ENCODE results near the gene NEAT1.

NEAT1 gene

DNA sequence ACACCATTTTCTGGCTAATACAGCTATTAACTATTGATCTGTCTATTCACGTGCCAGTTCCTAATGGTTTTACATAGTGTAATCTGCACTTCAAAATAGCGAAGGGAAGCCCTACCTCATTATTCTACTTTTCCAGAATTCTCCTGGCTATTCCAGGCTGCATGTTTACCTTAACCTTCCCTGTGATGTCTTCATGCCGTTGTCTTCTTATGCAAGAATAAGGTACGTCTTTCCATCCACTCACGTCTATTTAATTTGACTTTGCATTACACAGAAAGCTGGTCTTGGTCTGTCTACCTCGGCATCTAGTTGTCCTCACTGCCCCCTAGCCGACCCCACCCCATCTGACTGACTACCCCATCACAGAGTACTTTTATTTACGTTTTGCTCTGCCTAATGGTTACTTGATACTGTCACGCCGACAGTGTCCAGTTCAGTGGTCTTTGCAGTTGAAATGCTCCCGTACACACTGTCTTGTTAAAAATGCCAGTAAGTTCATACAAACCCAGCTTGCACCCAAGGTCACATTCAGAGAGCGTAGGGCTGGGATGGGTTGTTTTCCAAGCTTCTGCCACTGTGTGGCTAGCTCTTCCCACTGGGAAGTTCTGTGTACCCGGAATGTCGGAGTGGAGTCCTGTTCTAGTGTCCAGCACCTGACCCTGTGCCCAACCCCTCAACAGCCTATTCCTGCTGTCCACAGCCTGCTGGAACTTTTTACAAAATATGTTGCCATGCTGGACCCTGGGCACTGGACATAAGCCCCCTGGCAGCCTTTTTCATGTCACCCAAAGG lies 15.0 kb downstream of the NEAT1 start:
- H3K4me1 ChIP-seq (ENCODE audit: control insufficient read depth, insufficient read depth, low read length, unreplicated experiment): peaks cover 35% of the 10 kb centered on the region
- H3K79me2 ChIP-seq (ENCODE audit: control insufficient read depth, insufficient read depth, low read length, unreplicated experiment): peaks cover 64% of the 10 kb centered on the region
- peaks cover 48% of the 10 kb centered on the region for H3K36me3 ChIP-seq (ENCODE audit: insufficient read depth, low read length)
- peak overlapping the region; percentile 32 for H3K27ac ChIP-seq (ENCODE audit: low read depth, low read length)
- H2AFZ ChIP-seq (ENCODE audit: low read length, unreplicated experiment): no peak overlapping the region
- H3K27me3 ChIP-seq (ENCODE audit: insufficient read depth, low read length): no peaks in the 10 kb centered on the region
- peak overlapping the region; percentile 39 for H3K4me3 ChIP-seq (ENCODE audit: low read depth, low read length)

DNA sequence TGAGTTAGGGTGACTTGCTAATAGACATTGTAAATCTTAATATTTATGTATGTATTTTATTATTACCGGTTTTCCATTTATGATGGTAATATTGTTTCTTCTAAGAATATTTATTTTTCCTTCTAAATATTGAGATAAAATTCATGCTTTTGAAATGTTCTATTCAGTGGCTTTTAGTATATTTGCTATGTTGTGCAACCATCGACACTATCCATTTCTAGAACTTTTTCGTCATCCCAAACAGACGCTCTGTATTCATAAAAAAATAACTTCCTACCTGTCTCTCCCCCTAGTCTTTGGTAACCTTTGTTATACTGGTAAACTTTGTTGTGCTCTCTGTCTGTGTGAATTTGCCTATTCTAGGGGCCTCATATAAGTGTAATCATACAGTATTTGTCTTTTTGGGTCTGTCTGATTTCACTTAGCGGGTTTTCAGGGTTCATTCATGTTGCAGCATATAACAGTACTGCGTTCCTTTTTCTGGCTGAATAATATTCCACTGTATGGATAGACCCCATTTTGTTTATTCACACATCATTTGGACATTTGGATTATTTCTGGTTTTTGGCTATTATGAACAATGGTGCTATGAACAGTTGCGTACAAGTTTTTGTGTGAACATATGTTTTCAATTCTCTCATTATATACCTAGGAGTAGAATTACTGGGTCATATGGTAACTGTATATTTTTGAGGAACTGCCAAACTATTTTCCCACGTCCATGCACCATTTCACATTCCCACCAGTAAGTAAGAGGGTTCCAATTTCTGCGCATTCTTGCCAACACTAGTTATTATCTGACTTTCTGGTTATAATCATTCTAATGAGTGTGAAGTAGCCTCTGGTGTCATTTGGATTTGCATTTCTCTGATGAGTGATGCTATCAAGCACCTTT lies 15.9 kb downstream of the NEAT1 start:
- H3K4me1 ChIP-seq (ENCODE audit: control insufficient read depth, insufficient read depth, low read length, unreplicated experiment): peaks cover 35% of the 10 kb centered on the region
- H2AFZ ChIP-seq (ENCODE audit: low read length, unreplicated experiment): no peak overlapping the region
- peaks cover 47% of the 10 kb centered on the region for H3K36me3 ChIP-seq (ENCODE audit: insufficient read depth, low read length)
- peaks cover 55% of the 10 kb centered on the region for H3K79me2 ChIP-seq (ENCODE audit: control insufficient read depth, insufficient read depth, low read length, unreplicated experiment)
- H3K4me3 ChIP-seq (ENCODE audit: low read depth, low read length): peak overlapping the region; percentile 5; the same call in 1 of the 2 replicates
- no peaks in the 10 kb centered on the region for H3K27me3 ChIP-seq (ENCODE audit: insufficient read depth, low read length)
- peak overlapping the region; percentile 32 for H3K27ac ChIP-seq (ENCODE audit: low read depth, low read length)

DNA sequence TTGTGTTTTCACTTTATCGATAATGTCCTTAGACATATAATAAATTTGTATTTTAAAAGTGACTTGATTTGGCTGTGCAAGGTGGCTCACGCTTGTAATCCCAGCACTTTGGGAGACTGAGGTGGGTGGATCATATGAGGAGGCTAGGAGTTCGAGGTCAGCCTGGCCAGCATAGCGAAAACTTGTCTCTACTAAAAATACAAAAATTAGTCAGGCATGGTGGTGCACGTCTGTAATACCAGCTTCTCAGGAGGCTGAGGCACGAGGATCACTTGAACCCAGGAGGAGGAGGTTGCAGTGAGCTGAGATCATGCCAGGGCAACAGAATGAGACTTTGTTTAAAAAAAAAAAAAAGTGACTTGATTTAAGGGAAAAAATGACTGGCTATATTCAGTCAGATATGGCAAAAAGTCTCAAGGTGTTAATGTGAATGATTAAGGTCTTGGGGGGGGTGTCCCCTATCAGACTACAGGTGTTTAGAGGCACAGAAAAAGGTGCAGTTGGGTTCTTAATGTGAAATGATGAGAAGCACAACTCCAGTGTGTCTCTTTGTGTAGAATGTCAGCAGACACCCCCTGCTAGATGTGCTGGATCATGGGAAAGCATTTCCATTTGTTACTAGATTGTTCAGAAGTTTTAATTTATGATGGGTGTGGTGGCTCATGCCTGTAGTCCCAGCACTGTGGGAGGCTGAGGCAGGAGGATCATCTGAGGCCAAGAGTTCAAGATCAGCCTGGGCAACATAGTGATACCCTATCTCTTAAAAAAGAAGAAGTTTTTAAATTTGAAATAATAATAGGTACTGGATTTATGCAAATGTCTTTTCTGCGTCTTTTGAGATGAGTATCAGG lies 17.0 kb downstream of the NEAT1 start:
- Histone ChIP-seq H3K4me1 (ENCODE audit: control insufficient read depth, insufficient read depth, low read length, unreplicated experiment) (peaks cover 27% of the 10 kb centered on the region), H3K27me3 (ENCODE audit: insufficient read depth, low read length) (no peaks in the 10 kb centered on the region), H3K27ac (ENCODE audit: low read depth, low read length) (peak overlapping the region; percentile 32), H3K36me3 (ENCODE audit: insufficient read depth, low read length) (peaks cover 40% of the 10 kb centered on the region), H3K79me2 (ENCODE audit: control insufficient read depth, insufficient read depth, low read length, unreplicated experiment) (peaks cover 48% of the 10 kb centered on the region), H3K4me3 (ENCODE audit: low read depth, low read length) (no peak overlapping the region), H2AFZ (ENCODE audit: low read length, unreplicated experiment) (no peak overlapping the region)

DNA sequence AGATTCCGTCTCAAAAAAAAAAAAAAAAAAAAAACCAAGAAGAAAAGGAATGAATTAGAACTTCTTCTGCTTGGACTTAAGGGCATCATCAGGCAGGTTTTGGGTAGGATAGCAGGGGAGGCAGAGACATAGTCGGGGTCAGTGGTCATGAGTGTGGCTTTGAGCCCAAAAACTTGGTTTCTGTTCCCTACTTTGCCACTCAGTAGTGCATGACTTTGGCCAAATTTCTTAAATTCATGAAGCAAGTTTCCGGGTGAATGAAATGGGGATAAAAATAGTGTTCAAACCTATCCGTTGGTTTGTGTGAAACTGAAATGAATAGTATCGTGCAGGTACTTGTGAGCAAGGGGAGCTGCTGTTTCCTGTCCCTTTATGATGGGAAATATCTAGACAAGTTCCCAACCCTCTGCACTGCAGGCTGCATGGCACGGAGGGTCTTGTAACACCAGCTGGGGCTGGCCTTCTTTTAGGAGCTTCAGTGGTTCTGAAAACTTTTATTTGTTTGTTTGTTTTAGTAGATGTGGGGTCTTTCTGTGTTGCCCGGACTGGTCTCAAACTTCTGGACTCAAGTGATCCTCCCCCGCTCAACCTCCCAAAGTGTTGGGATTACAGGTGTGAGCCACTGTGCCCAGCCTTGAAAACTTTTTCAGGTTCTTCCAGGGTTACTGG lies 18.4 kb downstream of the NEAT1 start:
- Histone ChIP-seq H2AFZ (ENCODE audit: low read length, unreplicated experiment) (no peak overlapping the region), H3K36me3 (ENCODE audit: insufficient read depth, low read length) (peaks cover 26% of the 10 kb centered on the region; the same call in 1 of the 2 replicates), H3K27me3 (ENCODE audit: insufficient read depth, low read length) (no peaks in the 10 kb centered on the region), H3K79me2 (ENCODE audit: control insufficient read depth, insufficient read depth, low read length, unreplicated experiment) (peaks cover 34% of the 10 kb centered on the region), H3K4me3 (ENCODE audit: low read depth, low read length) (no peak overlapping the region), H3K4me1 (ENCODE audit: control insufficient read depth, insufficient read depth, low read length, unreplicated experiment) (peaks cover 24% of the 10 kb centered on the region), H3K27ac (ENCODE audit: low read depth, low read length) (peak overlapping the region; percentile 32)

DNA sequence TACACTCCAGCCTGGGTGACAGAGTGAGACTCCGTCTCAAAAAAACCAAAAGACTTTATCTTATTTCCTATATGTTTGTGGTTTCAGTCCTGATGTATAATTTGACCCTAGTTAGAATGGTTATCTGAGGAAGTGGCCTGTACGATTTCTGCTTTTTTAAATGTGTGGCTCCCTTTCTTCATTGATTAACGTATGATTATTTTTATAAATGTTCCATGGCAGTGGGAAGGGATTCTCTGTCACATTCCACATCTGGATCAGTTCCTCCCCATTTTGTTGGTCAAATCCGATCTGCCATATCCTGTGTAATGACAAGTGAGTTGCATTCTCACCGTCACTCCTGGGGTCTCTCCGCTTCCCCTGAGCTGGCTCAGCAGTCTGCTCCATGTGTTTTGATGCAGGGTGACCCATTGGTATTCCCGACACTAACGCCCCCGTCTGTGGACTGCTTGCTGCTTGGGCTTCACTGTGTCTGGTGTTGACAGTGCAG lies 20.3 kb downstream of the NEAT1 start:
- Histone ChIP-seq H3K4me3 (ENCODE audit: low read depth, low read length) (no peak overlapping the region), H2AFZ (ENCODE audit: low read length, unreplicated experiment) (no peak overlapping the region), H3K36me3 (ENCODE audit: insufficient read depth, low read length) (peaks cover 13% of the 10 kb centered on the region; the same call in 1 of the 2 replicates), H3K27ac (ENCODE audit: low read depth, low read length) (peak overlapping the region; percentile 42), H3K79me2 (ENCODE audit: control insufficient read depth, insufficient read depth, low read length, unreplicated experiment) (peaks cover 16% of the 10 kb centered on the region), H3K4me1 (ENCODE audit: control insufficient read depth, insufficient read depth, low read length, unreplicated experiment) (peaks cover 26% of the 10 kb centered on the region), H3K27me3 (ENCODE audit: insufficient read depth, low read length) (no peaks in the 10 kb centered on the region)

DNA sequence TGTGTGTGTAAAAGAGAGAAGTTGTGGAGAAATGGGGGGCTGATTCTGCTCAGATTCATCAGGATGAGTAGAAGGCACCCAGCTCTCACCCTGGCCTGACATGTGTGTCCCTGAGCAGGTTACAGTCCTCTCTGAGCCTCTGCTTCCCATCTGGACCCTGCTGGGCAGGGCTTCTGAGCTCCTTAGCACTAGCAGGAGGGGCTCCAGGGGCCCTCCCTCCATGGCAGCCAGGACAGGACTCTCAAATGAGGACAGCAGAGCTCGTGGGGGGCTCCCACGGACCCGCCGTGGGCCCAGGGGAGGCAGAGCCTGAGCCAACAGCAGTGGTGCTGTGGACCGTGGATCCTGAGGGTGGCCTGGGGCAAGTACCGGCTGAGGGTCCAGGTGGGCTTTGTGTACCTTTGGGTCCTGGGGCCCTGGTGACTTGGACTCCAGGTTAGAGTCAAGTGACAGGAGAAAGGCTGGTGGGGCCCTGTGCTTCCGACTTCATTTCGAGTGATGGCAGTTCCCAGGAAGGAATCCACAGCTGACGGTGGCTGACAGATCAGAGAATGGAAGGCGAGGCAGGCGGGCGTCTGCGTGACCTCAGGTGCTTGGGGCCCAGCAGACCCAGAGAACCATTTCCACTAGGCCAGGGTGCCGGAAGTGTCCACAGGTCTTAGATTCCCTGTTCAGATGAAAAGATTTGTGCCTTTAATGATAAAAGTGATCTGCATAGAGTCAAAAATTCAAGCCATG lies 21.9 kb downstream of the NEAT1 start:
- H3K4me1 ChIP-seq (ENCODE audit: control insufficient read depth, insufficient read depth, low read length, unreplicated experiment): peaks cover 28% of the 10 kb centered on the region
- H2AFZ ChIP-seq (ENCODE audit: low read length, unreplicated experiment): no peak overlapping the region
- peak overlapping the region; percentile 42 for H3K27ac ChIP-seq (ENCODE audit: low read depth, low read length)

DNA sequence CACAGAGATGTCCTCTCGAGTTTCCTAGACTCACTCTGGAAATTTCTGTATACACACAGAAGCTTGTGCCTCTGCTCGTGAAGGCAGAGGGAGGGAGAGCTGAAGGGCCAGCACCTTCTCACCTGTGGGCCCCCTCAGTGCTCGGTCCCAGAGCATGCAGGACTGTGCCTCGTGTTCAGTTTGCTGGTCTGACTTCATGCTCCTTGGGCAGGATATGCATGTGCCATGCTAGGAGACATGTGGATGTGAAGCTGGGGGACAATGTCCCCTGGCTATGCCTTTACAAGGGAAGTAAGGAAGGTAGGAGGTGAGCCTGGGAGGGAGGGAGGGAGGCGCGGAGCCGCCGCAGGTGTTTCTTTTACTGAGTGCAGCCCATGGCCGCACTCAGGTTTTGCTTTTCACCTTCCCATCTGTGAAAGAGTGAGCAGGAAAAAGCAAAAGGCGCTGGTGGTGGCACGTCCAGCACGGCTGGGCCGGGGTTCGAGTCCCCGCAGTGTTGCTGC lies 22.6 kb downstream of the NEAT1 start:
- Histone ChIP-seq H3K27me3 (ENCODE audit: insufficient read depth, low read length) (no peaks in the 10 kb centered on the region), H3K27ac (ENCODE audit: low read depth, low read length) (peak overlapping the region; percentile 42), H3K4me3 (ENCODE audit: low read depth, low read length) (no peak overlapping the region), H3K36me3 (ENCODE audit: insufficient read depth, low read length) (peaks cover 6% of the 10 kb centered on the region; the same call in 1 of the 2 replicates), H3K4me1 (ENCODE audit: control insufficient read depth, insufficient read depth, low read length, unreplicated experiment) (peaks cover 28% of the 10 kb centered on the region), H2AFZ (ENCODE audit: low read length, unreplicated experiment) (no peak overlapping the region), H3K79me2 (ENCODE audit: control insufficient read depth, insufficient read depth, low read length, unreplicated experiment) (peaks cover 5% of the 10 kb centered on the region)

More for the DNA sequence above, 21.9 kb downstream of the NEAT1 start:
- Histone ChIP-seq H3K4me3 (ENCODE audit: low read depth, low read length) (no peak overlapping the region), H3K79me2 (ENCODE audit: control insufficient read depth, insufficient read depth, low read length, unreplicated experiment) (peaks cover 7% of the 10 kb centered on the region), H3K36me3 (ENCODE audit: insufficient read depth, low read length) (peaks cover 6% of the 10 kb centered on the region; the same call in 1 of the 2 replicates), H3K27me3 (ENCODE audit: insufficient read depth, low read length) (no peaks in the 10 kb centered on the region)

DNA sequence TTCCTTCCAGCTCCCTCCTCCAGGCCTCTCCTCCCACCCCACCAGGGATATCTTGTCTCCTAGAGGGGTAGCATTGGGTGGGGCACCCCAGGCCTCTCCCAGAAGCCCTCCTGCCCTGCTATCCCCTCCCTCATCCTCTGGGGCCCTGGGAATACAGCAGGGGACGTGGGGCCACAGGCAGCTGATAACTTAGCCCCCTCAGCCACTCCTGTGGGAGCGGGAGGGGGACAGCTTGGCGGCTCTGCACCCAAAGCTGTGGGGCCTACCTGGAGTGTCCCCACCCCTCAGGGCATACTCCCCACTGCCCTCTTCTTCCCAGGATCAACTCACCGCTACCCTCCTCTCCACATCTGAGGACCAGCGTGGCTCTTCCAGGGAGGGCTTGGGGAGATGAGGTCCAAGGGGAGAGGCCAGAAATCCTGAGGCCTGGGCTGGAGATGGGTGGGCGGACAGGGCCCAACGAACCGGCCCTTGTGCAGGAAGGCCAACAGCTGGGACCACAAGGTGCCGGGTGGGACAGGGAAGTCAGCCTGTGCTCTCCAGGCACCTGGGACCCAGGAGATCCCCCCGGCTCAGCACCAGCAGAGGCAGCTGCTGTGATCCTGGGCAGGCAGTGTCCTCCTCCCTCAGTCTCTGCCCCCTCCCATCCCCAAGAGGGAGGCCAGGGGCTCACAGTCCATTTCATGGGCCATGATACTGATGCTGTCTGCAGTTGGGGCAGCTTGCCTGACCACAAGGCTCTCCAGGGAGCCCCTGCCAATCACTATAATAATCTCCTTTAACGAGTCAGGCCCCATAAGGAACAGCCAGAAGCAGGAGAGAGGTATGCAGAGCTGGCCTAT lies 23.2 kb downstream of the NEAT1 start:
- Histone ChIP-seq H3K4me3 (ENCODE audit: low read depth, low read length) (no peak overlapping the region), H2AFZ (ENCODE audit: low read length, unreplicated experiment) (no peak overlapping the region), H3K27me3 (ENCODE audit: insufficient read depth, low read length) (no peaks in the 10 kb centered on the region), H3K36me3 (ENCODE audit: insufficient read depth, low read length) (peaks cover 6% of the 10 kb centered on the region; the same call in 1 of the 2 replicates), H3K27ac (ENCODE audit: low read depth, low read length) (peak overlapping the region; percentile 42), H3K4me1 (ENCODE audit: control insufficient read depth, insufficient read depth, low read length, unreplicated experiment) (peaks cover 28% of the 10 kb centered on the region), H3K79me2 (ENCODE audit: control insufficient read depth, insufficient read depth, low read length, unreplicated experiment) (peaks cover 2% of the 10 kb centered on the region)
